Left ventricle myocardium inferior (tissue), 1 donor: ENCODE data around the gene KIAA1671. TPM values are rescaled to one million over a fixed set of nuclear protein-coding genes. Genes with fewer than 3 reads are reported as not detected.

Source experiments
- DNase-seq: peaks from one replicate; pipeline ENCODE4 v3.0.0-alpha.2; 2020
- H3K27ac ChIP-seq: fragments of 200-600 bp; replicated peaks from 2 replicates; pipeline ENCODE4 v1.8.0; 2021
- H3K27me3 ChIP-seq: fragments of 200-600 bp; 2 replicates; pipeline ENCODE4 v1.8.0; 2021; ENCODE audit warnings: low read depth
- H3K36me3 ChIP-seq: fragments of 200-600 bp; 2 replicates; pipeline ENCODE4 v1.8.0; 2021
- H3K4me1 ChIP-seq: fragments of 200-600 bp; 2 replicates; pipeline ENCODE4 v1.8.0; 2021
- H3K4me3 ChIP-seq: fragments of 200-600 bp; 2 replicates; pipeline ENCODE4 v1.8.0; 2021; ENCODE audit warnings: mild to moderate bottlenecking, moderate library complexity
- H3K9me3 ChIP-seq: fragments of 200-600 bp; replicated peaks from 2 replicates; pipeline ENCODE4 v1.8.0; 2021
- intact Hi-C: fragments of 100-400 bp; cut with micrococcal nuclease; formaldehyde crosslinking; loops from one replicate; pipeline ENCODE4 v1.11.0; 2022
- total RNA-seq: library from RNA; stranded (reverse); fragmentation: NEBNext Ultra II Directional; extraction: Animal tissue kit (Norgen Biotek cat#: 25700); gene quantifications from one replicate; pipeline ENCODE4 v1.2.1, GENCODE V29; 2021
- TF ChIP-seq, protein P1 (sequence below): fragments of 200-600 bp; IDR thresholded peaks from 2 replicates; pipeline ENCODE4 v1.8.0; 2021; ENCODE audit warnings: antibody characterized with exemption, mild to moderate bottlenecking, borderline replicate concordance
- donor health status: DM: no; HTN: yes; CAD: no; lungs with severe emphysema.

Gene KIAA1671
- total RNA-seq, 1 donor from 2014 or later, result 12.2 TPM

- intact Hi-C loops, result no loop called here
- H3K9me3 ChIP-seq, result no peaks in the 10 kb centered on the region
- peaks cover 21% of the 10 kb centered on the region for H3K36me3 ChIP-seq
- peaks cover 6% of the 10 kb centered on the region for H3K4me1 ChIP-seq
- H3K27ac ChIP-seq, result no peak overlapping the region
- DNase-seq, result no peak
- H3K27me3 ChIP-seq, result no peaks in the 10 kb centered on the region
- TF ChIP-seq, protein P1, sequence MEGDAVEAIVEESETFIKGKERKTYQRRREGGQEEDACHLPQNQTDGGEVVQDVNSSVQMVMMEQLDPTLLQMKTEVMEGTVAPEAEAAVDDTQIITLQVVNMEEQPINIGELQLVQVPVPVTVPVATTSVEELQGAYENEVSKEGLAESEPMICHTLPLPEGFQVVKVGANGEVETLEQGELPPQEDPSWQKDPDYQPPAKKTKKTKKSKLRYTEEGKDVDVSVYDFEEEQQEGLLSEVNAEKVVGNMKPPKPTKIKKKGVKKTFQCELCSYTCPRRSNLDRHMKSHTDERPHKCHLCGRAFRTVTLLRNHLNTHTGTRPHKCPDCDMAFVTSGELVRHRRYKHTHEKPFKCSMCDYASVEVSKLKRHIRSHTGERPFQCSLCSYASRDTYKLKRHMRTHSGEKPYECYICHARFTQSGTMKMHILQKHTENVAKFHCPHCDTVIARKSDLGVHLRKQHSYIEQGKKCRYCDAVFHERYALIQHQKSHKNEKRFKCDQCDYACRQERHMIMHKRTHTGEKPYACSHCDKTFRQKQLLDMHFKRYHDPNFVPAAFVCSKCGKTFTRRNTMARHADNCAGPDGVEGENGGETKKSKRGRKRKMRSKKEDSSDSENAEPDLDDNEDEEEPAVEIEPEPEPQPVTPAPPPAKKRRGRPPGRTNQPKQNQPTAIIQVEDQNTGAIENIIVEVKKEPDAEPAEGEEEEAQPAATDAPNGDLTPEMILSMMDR, result no peak
- no peak overlapping the region for H3K4me3 ChIP-seq
These were observed 83.2 kb downstream of the KIAA1671 start for GRCh38 chr22:25035715-25036114.

DNA sequence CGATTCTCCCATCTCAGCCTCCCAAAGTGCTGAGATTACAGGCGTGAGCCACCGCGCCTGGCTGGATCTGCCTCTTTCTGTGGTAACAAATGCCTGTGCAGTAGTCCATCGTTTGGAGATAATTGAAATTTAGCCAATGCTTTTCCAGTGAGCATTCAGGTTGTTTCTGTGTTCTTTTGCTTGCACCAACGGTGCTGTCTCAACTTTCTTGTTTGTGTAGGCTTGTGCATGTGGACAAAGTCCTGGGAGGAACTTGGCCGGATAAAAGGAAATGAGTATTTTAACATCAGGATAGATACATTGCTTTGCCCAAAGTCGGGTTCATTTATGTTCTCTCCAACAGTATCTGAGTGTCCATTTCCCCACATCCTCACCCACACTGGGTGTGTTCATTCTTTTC is 85.7 kb downstream of the KIAA1671 start:
- Histone ChIP-seq H3K27ac (no peak overlapping the region), H3K9me3 (no peaks in the 10 kb centered on the region), H3K27me3 (no peaks in the 10 kb centered on the region), H3K36me3 (peaks cover 26% of the 10 kb centered on the region), H3K4me1 (no peaks in the 10 kb centered on the region), H3K4me3 (no peak overlapping the region)
- intact Hi-C loops, result no loop called here
- TF ChIP-seq, protein P1, result no peak
- no peak for DNase-seq

- Histone ChIP-seq H3K27me3 (no peaks in the 10 kb centered on the region), H3K4me1 (no peaks in the 10 kb centered on the region), H3K27ac (no peak overlapping the region), H3K4me3 (no peak overlapping the region), H3K9me3 (no peaks in the 10 kb centered on the region), H3K36me3 (peaks cover 26% of the 10 kb centered on the region)
- TF ChIP-seq, protein P1, result no peak
- DNase-seq, result no peak
- intact Hi-C loops, result no loop called here
These were observed 86.3 kb downstream of the KIAA1671 start for GRCh38 chr22:25038771-25039170.

GRCh38 chr22:25039255-25039654 is 86.7 kb downstream of the KIAA1671 start:
- Histone ChIP-seq H3K4me1 (peaks cover 4% of the 10 kb centered on the region), H3K27ac (no peak overlapping the region), H3K4me3 (no peak overlapping the region), H3K36me3 (peaks cover 26% of the 10 kb centered on the region), H3K9me3 (no peaks in the 10 kb centered on the region), H3K27me3 (no peaks in the 10 kb centered on the region)
- TF ChIP-seq, protein P1, result no peak
- intact Hi-C loops, result no loop called here
- no peak for DNase-seq

DNA sequence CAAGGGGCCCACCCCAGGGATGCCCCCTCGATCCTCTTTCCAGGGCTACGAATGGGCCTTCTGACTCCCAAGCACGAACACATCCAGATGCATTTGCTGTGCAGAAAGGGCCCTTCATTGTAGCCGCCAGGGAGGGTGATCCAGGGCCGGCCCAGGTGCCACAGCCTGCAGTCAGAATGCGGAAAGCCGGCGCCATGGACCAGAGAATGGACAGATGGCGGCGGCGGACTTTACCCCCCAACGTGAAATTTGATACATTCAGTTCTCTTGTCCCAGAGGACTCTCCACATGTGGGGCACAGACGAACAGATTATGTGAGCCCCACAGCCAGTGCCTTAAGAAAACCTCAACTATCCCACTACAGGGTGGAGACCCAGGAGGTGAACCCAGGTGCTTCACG is 87.2 kb downstream of the KIAA1671 start:
- no peak overlapping the region for H3K4me3 ChIP-seq
- no peak for DNase-seq
- TF ChIP-seq, protein P1, result no peak
- peaks cover 9% of the 10 kb centered on the region for H3K4me1 ChIP-seq
- peaks cover 26% of the 10 kb centered on the region for H3K36me3 ChIP-seq
- intact Hi-C loops, result no loop called here
- H3K27ac ChIP-seq, result no peak overlapping the region
- no peaks in the 10 kb centered on the region for H3K9me3 ChIP-seq
- H3K27me3 ChIP-seq, result no peaks in the 10 kb centered on the region

DNA sequence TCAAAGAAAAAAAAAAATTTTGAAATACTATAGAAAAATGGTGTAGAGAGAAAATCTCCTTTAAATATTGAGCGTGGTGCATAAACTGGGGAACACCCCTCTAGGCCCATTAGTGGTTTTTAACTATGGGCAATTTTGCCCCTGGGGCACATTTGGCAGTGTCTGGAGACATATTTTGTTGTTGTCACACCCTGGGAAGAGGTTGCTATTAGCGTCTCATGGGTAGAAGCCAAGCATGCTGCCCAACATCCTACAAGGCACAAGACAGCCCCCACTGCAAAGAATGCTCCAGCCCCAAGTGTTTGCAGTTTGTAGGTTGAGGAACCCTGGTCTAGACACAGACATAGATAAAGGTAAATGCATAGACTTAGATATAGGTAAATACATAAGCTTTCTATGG is 92.6 kb downstream of the KIAA1671 start:
- no peak for DNase-seq
- Histone ChIP-seq H3K27me3 (no peaks in the 10 kb centered on the region), H3K4me3 (no peak overlapping the region), H3K9me3 (no peaks in the 10 kb centered on the region), H3K36me3 (peaks cover 16% of the 10 kb centered on the region), H3K27ac (no peak overlapping the region), H3K4me1 (peaks cover 16% of the 10 kb centered on the region)
- intact Hi-C loops, result no loop called here
- TF ChIP-seq, protein P1, result no peak
